Activated CD8-positive, alpha-beta memory T cell treated with anti-CD3 and anti-CD28 coated beads, Interleukin-2, amount 10 ng/mL, durations not matched to agents 7 days and 5 days (primary cell): Measurements from ENCODE around the gene PASK. TPM values are rescaled to one million over a fixed set of nuclear protein-coding genes. Genes with fewer than 3 reads are reported as not detected.
A peak's percentile ranks its signal among the peaks of the same experiment; 100 is the strongest.
"Not testable (repeated sequence)": the region's sequence is repeated elsewhere in the genome, so short reads cannot be mapped to it uniquely, and the experiment has no call there.

Experiments
- ATAC-seq: fragments of 150-1000 bp; cut with Tn5 transposase; one replicate; pipeline ENCODE4 v1.10.0; 2021; ENCODE audit warnings: moderate library complexity
- CTCF ChIA-PET: fragments of 350-600 bp; sonication (Branson Sonifier 250); formaldehyde crosslinking; loops from one replicate; lab custom pipeline; 2021; ENCODE audit warnings: antibody characterized with exemption; lab: Charles Lee
- DNase-seq: peaks from one replicate; pipeline ENCODE4 v3.0.0-alpha.2; 2020
- H3K27ac Mint-ChIP-seq: one replicate; pipeline ENCODE4 v1.8.0; 2021; ENCODE audit warnings: mild to moderate bottlenecking, mixed read lengths
- H3K27me3 Mint-ChIP-seq: one replicate; pipeline ENCODE4 v1.8.0; 2021; ENCODE audit warnings: mixed read lengths
- H3K36me3 Mint-ChIP-seq: one replicate; pipeline ENCODE4 v1.8.0; 2021; ENCODE audit warnings: mild to moderate bottlenecking, mixed read lengths
- H3K4me1 Mint-ChIP-seq: one replicate; pipeline ENCODE4 v1.8.0; 2021; ENCODE audit warnings: mixed read lengths
- H3K4me3 Mint-ChIP-seq: one replicate; pipeline ENCODE4 v1.8.0; 2021; ENCODE audit warnings: mild to moderate bottlenecking, moderate library complexity, mixed read lengths
- H3K9me3 Mint-ChIP-seq: one replicate; pipeline ENCODE4 v1.8.0; 2022; ENCODE audit warnings: low read depth, mixed read lengths
- total RNA-seq, 2 experiments: library from RNA; stranded (reverse); gene quantifications; one replicate each; pipeline ENCODE4 v1.2.3, GENCODE V29; 2021

The PASK gene
- total RNA-seq, 2 experiments from 2014 or later = 65.1 to 71.9 TPM

GRCh38 chr2:241110089-241110606 is 39.1 kb downstream of the PASK start:
- DNase-seq (no peak), ATAC-seq (no peak)
- Mint-ChIP-seq H3K27ac (peak overlapping the region; percentile 90), H3K4me3 (peak overlapping the region; percentile 67), H3K4me1 (peaks cover 52% of the 10 kb centered on the region), H3K9me3 (no peaks in the 10 kb centered on the region), H3K27me3 (no peaks in the 10 kb centered on the region), H3K36me3 (peaks cover 18% of the 10 kb centered on the region)
- CTCF ChIA-PET = interaction anchor here (0.7 to 1.7 kb wide), 5 partner anchors 15 to 40 kb away, joined by 3 to 5 read pairs (median 3); partner anchors contain the start of gene PPP1R7

GRCh38 chr2:241109210-241110088 is 39.8 kb downstream of the PASK start:
- DNase-seq = peak; percentile 76
- no peaks in the 10 kb centered on the region for H3K9me3 Mint-ChIP-seq
- no peaks in the 10 kb centered on the region for H3K27me3 Mint-ChIP-seq
- peaks cover 14% of the 10 kb centered on the region for H3K36me3 Mint-ChIP-seq
- peak overlapping the region; percentile 67 for H3K4me3 Mint-ChIP-seq
- peak; percentile 63 for ATAC-seq
- H3K27ac Mint-ChIP-seq = peak overlapping the region; percentile 90
- peaks cover 52% of the 10 kb centered on the region for H3K4me1 Mint-ChIP-seq
- CTCF ChIA-PET = interaction anchor here (0.7 to 1.2 kb wide), 4 partner anchors 15 to 41 kb away, joined by 3 read pairs; partner anchors contain the start of gene PPP1R7

DNA sequence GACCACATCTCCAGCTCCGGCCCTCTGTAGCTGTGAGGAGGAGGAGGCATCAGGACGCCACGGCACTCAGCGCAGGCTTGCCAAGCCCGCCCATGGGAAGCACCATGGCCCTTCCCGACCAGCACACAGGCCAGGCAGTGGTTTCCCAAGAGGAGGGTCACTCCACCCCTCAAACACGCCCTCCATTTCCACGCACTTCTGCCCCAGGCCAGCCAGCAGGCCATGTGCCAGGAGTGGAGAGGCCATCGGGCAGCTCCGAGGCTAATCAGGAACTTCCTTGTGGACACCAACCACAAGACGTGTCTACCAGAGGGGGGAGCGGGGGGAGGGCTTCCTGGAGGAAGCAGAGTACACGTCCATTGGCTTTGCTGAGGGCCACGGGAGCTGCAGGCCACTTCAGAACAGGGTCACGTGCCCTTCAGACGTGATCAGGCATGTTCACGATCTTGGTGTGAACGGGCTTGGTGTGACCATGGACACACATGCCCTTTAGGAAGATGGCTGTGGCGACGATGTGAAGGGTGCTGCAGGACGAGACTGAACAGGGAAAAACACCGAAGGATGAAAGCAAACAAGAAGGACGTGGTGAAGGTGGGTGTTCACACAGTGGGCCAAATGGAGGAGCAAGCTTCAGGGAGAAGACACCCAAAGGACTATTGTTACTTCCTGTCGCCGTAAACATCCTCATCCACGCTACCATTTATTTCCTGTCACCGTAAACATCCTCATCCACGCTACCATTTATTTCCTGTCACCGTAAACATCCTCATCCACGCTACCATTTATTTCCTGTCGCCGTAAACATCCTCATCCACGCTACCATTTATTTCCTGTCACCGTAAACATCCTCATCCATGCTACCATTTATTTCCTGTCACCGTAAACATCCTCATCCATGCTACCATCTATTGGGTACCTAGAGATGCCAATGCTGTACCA is 40.7 kb downstream of the PASK start:
- peak overlapping the region; percentile 67 for H3K4me3 Mint-ChIP-seq
- H3K36me3 Mint-ChIP-seq = peaks cover 10% of the 10 kb centered on the region
- H3K9me3 Mint-ChIP-seq = no peaks in the 10 kb centered on the region
- peaks cover 56% of the 10 kb centered on the region for H3K4me1 Mint-ChIP-seq
- no peaks in the 10 kb centered on the region for H3K27me3 Mint-ChIP-seq
- H3K27ac Mint-ChIP-seq = peak overlapping the region; percentile 90
- CTCF ChIA-PET = interaction anchor here (1.2 to 1.6 kb wide), 2 partner anchors 9 to 30 kb away, joined by 3 to 4 read pairs; no protein-coding TSS in a partner anchor
- DNase-seq = peak; percentile 54
- ATAC-seq = peak; percentile 31

DNA sequence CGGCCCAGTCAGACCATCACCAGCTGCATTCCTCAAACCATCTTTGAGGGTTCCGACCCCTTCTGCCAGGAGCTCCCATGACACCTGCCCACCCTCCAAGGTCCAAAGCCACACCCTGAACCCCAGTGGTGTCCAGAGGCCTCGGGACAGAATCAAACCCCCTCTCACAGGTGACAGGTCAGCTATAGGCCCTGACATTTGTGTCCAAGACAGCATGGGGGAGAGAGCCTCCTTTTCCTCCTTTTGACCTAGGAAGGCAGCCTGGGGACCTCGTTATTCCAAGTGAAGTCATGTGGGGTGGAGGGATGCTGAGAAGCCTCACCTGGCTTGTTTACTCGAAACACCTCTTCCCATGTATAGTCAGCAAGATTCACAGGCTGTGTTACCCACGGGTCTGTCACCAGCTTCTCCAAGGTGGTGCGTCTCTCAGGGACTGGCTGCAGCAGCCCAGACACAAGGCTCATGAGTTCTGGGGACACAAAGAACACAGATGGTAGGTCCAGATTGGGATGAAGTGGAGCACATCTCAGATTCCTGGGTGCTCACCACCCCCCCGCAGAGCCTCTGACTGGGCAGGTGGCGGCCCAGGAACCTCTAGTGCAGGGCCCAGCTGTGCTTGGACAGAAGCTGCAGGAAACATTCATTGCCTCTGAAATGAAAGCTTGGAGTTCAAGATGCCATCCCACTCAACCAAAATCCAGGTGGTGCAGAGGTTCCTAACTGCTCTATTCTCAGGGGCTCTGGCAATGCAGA is 42.1 kb downstream of the PASK start:
- Mint-ChIP-seq H3K27me3 (no peaks in the 10 kb centered on the region), H3K4me1 (peaks cover 55% of the 10 kb centered on the region), H3K9me3 (no peaks in the 10 kb centered on the region), H3K4me3 (no peak overlapping the region), H3K36me3 (peaks cover 9% of the 10 kb centered on the region), H3K27ac (no peak overlapping the region)
- ATAC-seq (no peak), DNase-seq (peak; percentile 31)
- CTCF ChIA-PET = interaction anchor here (0.5 to 1.6 kb wide), 2 partner anchors 7 to 25 kb away, joined by 3 read pairs; no protein-coding TSS in a partner anchor

- peaks cover 46% of the 10 kb centered on the region for H3K4me1 Mint-ChIP-seq
- no peak overlapping the region for H3K4me3 Mint-ChIP-seq
- no peaks in the 10 kb centered on the region for H3K9me3 Mint-ChIP-seq
- H3K27me3 Mint-ChIP-seq = no peaks in the 10 kb centered on the region
- peaks cover 4% of the 10 kb centered on the region for H3K36me3 Mint-ChIP-seq
- H3K27ac Mint-ChIP-seq = no peak overlapping the region
- no peak for ATAC-seq
- CTCF ChIA-PET = no interaction called here
- DNase-seq = peak; percentile 29
Observed at GRCh38 chr2:241105641-241106040, 43.6 kb downstream of the PASK start.

DNA sequence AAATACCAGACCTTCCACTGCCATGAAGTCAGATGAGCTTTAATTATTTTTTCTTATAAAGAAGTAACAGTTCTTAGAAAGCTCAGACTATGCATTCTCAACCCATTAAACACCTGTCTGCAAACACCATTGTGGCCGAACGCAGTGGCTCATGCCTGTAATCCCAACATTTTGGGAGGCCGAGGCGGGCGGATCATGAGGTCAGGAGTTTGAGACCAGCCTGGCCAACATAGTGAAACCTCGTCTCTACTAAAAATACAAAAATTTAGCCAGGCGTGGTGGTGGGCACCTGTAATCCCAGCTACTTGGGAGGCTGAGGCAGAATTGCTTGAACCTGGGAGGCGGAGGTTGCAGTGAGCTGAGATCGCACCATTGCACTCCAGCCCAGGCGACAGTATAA is 44.7 kb downstream of the PASK start:
- H3K4me3 Mint-ChIP-seq, H3K9me3 Mint-ChIP-seq, H3K27ac Mint-ChIP-seq, CTCF ChIA-PET, ATAC-seq, H3K27me3 Mint-ChIP-seq, H3K36me3 Mint-ChIP-seq: not testable (repeated sequence)
- H3K4me1 Mint-ChIP-seq = peaks cover 41% of the 10 kb centered on the region
- DNase-seq = peak; percentile 19

DNA sequence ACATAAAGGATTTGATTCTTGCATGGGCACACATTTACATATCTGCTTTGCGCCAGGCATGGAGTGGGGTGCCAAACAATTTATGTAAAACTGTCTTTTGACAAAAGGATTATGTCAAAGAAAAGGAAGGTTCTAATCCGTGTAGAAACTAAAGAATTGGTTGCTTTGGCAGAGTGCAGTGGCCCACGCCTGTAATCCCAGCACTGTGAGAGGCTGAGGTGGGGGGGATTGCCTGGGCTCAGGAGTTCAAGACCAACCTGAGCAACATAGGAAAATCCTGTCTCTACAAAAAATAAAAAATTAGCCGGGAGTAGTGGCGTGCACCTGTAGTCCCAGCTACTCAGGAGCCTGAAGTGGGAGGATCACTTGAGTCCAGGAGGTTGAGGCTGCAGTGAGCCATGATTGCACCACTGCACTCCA is 46.1 kb downstream of the PASK start:
- Mint-ChIP-seq H3K27me3 (no peaks in the 10 kb centered on the region), H3K36me3 (peaks cover 13% of the 10 kb centered on the region)
- DNase-seq = peak; percentile 31

DNA sequence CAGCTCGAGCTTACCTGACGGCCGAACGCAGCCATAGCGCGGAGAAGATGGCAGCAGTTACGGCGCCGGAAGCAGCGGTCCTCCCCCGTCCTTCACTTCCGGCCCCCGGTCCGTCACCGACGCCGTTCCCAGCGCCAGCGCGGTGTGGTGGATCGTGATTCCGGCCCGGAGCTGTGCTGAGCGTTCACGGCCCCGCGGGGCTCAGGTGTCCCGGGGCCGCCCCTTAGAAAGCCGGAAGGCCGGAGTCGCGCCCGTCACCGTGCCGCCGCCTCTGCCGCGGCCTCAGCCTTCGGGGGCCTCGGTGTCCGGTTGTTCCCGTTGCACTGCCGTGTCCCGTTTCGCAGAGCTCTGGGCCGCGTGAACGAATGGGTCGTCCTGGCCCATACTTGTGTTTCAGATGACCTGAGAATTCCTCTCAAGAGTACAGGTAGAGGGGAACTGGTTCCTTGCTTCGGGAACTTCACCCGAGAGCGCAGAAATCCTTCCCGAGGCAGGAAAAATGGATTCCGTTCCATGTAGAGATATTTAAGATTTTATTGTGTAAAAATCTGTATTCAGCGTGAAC is 47.0 kb downstream of the PASK start, which contains the start of gene MTERF4:
MTERF4 (minus strand) TSS at position 49 of the 565 bp plus-strand sequence; CDS start at position 35, 14 bp downstream.
- Mint-ChIP-seq H3K4me3 (peak within 1 kb of the TSS; percentile 96), H3K27ac (peak within 1 kb of the TSS; percentile 97), H3K9me3 (no peaks in the 10 kb centered on the region), H3K27me3 (no peaks in the 10 kb centered on the region), H3K36me3 (peaks cover 16% of the 10 kb centered on the region), H3K4me1 (peaks cover 38% of the 10 kb centered on the region)
- DNase-seq = peak; percentile 91
- CTCF ChIA-PET = interaction anchor here (2.0 to 3.0 kb wide), 3 partner anchors 11 to 48 kb away, joined by 8 to 16 read pairs (median 9); partner anchors contain the start of genes PASK and PPP1R7
- ATAC-seq = peak; percentile 97

More for the DNA sequence above, 46.1 kb downstream of the PASK start:
- H3K9me3 Mint-ChIP-seq = no peaks in the 10 kb centered on the region
- peak overlapping the region; percentile 97 for H3K27ac Mint-ChIP-seq
- H3K4me1 Mint-ChIP-seq = peaks cover 38% of the 10 kb centered on the region
- ATAC-seq = no peak
- CTCF ChIA-PET = interaction anchor here (1.2 to 2.6 kb wide), 2 partner anchors 10 to 37 kb away, joined by 3 to 9 read pairs; no protein-coding TSS in a partner anchor
- peak overlapping the region; percentile 96 for H3K4me3 Mint-ChIP-seq

- CTCF ChIA-PET = interaction anchor here (0.9 kb wide), 1 partner anchor 9 kb away, joined by 3 read pairs; no protein-coding TSS in a partner anchor
- no peak for ATAC-seq
- peak; percentile 39 for DNase-seq
- no peaks in the 10 kb centered on the region for H3K27me3 Mint-ChIP-seq
- H3K27ac Mint-ChIP-seq = no peak overlapping the region
- H3K4me3 Mint-ChIP-seq = no peak overlapping the region
- peaks cover 33% of the 10 kb centered on the region for H3K36me3 Mint-ChIP-seq
- H3K4me1 Mint-ChIP-seq = peaks cover 59% of the 10 kb centered on the region
- H3K9me3 Mint-ChIP-seq = no peaks in the 10 kb centered on the region
Observed at GRCh38 chr2:241099246-241099645, 50.0 kb downstream of the PASK start.

GRCh38 chr2:241096979-241097378 is 52.3 kb downstream of the PASK start:
- Mint-ChIP-seq H3K4me1 (peaks cover 48% of the 10 kb centered on the region), H3K27ac (peak overlapping the region; percentile 14), H3K27me3 (no peaks in the 10 kb centered on the region), H3K4me3 (no peak overlapping the region), H3K9me3 (no peaks in the 10 kb centered on the region), H3K36me3 (peaks cover 35% of the 10 kb centered on the region)
- CTCF ChIA-PET = no interaction called here
- ATAC-seq = no peak
- DNase-seq = peak; percentile 37

GRCh38 chr2:241095594-241096290 is 53.5 kb downstream of the PASK start:
- CTCF ChIA-PET = interaction anchor here (0.8 to 1.5 kb wide), 4 partner anchors 10 to 54 kb away, joined by 3 to 5 read pairs (median 4); partner anchors contain the start of gene PASK
- H3K27ac Mint-ChIP-seq = peak overlapping the region; percentile 67
- H3K36me3 Mint-ChIP-seq = peaks cover 36% of the 10 kb centered on the region
- H3K9me3 Mint-ChIP-seq = no peaks in the 10 kb centered on the region
- DNase-seq = peak; percentile 60
- H3K4me3 Mint-ChIP-seq = no peak overlapping the region
- H3K27me3 Mint-ChIP-seq = no peaks in the 10 kb centered on the region
- ATAC-seq = peak; percentile 64
- H3K4me1 Mint-ChIP-seq = peaks cover 42% of the 10 kb centered on the region
